GM18517 (cell line): ENCODE data around the gene NUDC.
"Not testable (repeated sequence)": the region's sequence is repeated elsewhere in the genome, so short reads cannot be mapped to it uniquely, and the experiment has no call there.

ENCODE experiments used
- ATAC-seq: cut with Tn5 transposase; IDR thresholded peaks from one replicate; pipeline ENCODE4 v1.9.1; 2021; ENCODE audit warnings: mild to moderate bottlenecking, moderate library complexity; ENCODE audit not compliant: unreplicated experiment

NUDC gene

DNA sequence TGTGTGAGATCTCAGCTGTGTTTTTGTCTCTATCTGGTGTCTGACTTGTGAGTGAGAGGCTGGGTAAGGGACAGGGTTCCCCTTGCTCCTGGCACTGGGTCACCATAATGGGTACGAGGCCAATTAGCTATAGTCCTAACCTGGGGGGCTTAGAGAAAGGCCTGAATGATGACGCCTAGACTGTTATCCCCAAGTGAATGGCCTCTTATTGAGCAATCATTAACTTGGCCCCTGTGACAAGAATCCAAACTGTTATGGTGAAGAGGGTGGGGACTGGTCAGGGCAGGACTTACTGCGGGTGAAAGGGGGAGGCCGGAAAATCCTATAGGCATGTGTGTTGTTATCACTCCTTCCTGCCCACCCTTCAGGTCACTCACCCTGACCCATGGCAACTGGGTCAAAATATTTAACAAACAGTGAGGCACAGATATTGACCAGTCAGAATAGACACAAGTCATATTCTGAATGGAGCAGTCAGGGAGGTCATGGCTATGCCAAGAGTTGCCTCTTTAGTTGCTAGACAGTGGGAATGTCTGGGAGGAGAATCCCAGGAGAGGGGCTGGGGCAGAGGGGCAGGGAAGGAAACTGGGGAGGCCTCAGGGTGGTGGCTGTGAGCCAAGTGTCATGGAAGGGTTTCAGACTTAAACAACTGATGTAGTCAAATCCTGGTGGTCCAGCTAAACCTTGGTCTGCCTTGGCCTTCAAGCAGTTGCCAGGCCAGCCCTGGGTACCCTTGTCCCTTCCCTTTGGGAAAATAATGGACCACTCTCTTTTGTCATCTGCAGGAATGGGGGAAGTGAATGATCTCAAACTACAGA, 11.0 kb upstream of the NUDC start:
- no peak for ATAC-seq

DNA sequence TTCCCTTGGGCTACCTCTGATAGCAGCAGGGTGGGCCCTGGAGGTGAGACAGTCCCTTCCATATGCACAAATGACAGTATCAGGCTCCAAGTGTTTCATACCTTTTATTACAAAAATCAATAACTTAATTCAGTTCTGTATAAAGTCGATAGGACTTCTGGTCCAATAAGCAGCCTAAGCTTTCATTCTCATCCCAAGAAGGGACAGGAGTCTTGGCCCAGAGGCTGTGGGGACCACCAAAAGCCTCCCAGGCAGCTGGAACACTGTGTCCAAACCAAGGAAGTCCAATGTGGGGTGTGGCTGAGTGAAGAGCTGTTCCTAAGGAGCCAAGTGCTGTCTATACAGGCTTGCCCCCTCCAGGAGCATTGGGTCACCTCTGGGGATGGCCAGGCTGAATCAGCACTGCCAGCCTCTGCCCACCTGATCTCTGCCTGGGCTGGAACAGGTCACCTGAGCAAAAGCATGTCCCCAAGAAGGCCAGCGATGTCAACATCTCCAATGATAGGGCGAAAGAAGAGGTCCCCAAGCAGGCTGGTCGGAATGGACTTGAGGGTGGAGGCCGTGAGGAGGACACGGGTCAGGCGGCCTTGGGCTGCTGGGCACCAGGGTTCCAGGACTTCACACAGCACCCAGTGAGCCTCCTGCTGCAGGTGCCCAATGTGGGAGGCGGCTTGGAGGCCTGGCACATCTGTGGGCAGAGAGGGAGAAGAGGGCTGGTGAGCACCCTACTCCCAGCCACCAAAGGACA, 10.0 kb upstream of the NUDC start:
- ATAC-seq = no peak

DNA sequence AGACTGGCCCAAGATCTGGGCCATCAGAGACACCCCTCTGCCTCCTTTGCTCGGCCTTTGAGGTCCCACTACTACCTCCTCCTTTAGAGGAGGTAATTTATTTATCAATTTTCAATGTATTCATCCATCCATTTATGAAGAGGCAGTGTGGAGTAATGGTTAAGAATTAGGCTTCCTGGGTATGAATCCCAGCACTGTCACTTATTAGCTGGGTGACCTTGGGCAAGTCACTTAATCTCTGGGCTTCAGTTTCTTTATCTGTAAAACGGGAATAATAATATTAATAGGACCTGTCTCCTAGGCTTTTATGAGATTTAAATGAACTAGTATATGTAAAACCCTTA, 9.4 kb upstream of the NUDC start:
- no peak for ATAC-seq

DNA sequence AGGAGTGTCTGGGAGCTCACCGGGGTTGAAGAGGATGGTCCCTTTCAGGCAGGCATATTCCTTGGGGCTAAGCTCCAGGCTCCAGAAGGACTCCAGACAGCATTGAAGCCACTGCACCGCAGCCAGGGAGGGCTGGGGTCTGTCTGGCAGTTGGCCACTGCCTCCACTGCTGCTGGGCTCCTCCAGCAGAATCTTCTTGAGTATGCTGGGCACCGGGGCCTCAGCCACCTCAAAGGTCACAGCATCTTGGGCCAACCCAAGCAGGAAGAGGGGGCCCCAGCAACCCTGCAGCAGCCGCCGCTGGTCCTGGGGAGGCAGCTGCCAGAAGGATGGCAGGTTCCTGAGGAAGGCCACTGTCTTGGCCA, 8.2 kb upstream of the NUDC start:
- ATAC-seq = no peak

DNA sequence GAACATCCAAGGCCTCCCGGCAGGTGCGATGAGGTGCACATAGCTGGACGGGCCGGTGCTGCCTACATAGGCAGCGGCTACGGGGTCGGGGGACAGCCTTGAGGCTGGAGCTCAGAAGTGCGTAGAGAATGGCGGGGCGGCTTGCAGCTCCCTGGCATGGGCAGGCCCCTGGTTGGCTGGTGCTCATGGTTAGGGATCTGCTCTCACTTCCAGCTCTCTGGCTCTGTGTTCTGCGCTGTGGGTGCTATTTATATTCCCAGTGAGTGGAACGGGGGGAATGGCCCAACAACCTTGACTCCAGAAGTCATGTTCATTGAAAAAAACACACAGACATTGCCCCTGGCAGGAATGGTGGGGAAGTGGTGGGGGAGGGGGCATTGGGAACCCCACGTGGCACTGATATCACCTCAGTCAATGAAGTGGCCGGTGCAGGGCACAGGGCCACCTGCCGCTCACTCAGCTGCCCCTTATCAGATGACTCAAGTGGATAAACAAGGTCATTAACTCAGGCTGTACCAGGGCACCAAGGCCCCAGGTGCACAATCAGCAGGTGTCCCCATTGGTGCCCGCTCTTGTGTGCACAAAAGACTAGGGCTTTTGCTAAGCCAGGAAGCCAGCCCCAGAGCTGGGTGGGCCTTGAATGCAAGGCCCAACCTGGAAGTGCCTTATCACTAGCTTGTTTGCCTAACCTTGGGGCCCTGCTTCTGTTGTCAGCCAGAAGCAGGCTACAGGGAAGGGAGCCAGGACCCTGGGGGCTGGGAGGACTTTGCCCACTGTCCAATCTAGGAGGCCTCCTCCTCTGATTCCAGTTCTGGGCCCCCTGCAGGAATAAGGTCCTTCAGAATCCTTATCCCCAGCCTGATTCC, 7.6 kb upstream of the NUDC start, which contains the start of gene NR0B2:
TSS of gene NR0B2 (minus strand) at position 222 of the 866 bp plus-strand sequence. CDS start at position 187, 35 bp downstream.
- ATAC-seq = no peak

DNA sequence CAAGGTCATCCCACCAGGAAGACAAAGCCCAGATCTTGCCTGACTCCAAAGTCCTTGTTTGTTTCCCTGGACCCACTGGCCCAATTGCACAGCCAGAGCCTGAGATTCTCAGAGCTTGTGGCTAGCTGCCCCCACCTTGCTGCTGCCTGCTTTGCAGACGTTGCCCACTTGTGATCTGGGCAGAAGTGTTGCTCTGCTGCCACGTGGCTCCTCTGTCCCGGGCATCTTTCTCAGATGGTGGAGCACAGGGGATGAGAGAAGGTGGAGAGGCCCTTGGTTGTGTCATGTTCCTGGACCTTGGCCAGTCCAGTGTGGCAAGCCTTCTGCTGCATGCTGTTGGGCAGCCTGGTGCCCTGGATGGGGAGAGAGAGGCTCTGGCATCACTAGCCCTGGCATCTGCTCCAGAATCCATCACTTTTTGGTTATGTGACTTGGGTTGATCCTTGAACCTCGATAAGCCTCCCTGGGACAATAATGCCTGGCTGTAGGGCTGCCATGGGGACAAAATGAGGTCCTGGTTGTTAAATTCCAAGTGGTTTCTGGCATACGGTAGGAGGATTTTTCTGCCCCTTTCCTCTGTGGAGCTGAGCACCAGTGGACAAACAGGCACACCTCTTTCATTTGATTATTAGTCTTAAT, 6.2 kb upstream of the NUDC start:
- ATAC-seq = no peak

DNA sequence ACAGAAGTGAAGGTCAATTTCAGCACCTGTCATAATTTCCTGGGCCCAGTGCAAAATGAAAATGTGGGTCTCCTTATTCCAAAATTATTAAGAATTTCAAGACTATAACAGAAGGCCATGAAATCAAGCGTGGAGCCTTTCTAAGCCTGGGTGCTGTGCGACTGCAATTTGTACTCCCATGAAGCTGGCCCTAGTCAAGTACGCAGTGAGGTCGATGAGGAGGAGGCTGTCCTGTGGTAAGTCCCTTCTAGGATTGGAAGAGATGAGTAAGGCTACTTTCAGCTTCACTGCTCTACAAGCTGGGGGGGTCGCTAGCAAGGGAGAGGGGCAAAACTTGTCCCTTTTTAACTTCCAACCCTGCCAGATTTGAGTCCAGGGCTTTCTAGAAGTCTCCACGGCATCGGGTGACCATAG, 410 bp upstream of the NUDC start:
- ATAC-seq = no peak

DNA sequence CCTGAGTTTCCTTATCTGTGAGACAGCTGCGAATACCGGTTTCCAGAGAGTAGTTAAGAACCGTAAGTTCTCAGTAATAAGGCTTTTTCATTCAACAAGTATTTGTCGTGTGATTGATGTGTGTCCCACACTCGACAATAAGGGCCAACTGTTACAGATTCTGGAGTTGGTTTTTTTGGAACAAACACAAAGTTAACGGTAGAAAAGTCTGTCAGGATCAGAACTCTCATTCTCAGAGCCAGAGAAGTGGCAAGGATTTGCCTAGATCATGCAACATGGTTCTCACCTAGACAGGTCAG, 837 bp downstream of the NUDC start:
- ATAC-seq = no peak

DNA sequence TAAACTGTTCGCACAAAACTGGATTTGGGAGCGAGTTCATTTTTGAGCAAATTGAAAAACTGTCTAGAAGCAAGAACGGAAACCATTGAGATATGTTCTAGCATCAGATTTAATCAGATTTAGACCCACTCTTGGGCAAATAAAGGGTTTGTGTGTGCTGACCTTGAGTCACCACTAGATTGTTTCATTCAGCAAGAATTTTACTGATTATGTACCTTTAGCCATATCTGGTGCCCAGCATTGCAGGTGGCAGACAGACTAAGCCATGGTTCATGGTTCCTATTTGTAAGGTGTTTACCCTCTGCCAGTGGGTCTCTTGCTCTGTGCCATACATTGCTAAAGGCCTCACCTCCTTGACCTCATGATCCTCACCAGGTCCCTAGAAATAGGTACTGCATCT, 1.4 kb downstream of the NUDC start:
- ATAC-seq = no peak

DNA sequence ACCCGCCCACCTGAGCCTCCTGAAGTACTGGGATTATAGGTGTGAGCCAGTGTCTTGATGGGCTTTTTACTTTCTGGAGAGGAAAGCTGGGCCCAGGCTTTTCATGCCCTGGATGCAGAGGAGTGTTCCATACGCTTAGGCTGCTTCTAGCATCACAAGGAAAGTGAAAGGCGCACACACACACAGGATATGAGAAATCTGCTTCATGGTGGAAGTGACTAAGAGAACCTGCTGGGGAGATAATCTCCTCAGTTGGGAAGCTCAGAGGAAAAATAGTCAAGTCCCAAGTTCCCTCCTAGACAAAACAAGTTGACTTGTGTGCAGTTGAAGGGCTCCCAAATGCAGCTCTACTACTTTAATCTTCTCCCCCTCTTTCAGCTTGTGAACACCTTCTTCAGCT, 2.2 kb downstream of the NUDC start:
- no peak for ATAC-seq

DNA sequence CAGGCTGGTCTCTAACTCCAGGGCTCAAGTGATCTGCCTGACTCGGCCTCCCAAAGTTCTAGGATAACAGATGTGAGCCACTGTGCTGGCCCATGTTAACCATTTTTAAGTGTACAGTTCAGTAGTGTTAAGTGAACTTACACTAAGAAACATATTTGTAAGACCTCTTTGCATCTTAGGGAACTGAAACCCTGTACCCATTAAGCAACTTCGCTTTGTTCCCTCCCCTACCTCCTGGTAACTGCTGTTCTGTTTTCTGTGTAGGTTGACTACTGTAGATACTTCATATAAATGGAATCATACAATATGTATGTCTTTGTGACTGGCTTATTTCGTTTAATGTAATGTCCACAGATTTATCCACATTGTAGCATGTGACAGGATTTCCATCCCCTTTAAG, 11.0 kb downstream of the NUDC start:
- ATAC-seq = no peak

DNA sequence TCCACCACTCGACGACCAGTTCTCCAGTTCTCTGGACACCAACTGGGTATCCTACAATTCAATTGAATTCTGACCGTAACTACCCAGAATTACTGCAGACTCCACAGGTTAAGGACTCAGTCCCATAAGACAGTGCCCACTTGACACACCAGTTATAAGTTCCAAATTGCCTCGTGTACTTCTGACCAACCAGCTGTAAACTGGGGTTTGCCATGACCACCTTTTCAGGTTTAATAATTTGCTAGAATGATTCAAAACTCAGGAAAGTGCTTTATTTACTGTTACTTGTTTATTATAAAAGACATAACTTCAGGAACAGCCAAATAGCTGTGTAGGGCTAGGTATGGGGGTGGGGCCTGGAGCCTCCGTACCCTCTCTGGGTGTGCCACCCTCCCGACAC, 15.3 kb downstream of the NUDC start:
- no peak for ATAC-seq

DNA sequence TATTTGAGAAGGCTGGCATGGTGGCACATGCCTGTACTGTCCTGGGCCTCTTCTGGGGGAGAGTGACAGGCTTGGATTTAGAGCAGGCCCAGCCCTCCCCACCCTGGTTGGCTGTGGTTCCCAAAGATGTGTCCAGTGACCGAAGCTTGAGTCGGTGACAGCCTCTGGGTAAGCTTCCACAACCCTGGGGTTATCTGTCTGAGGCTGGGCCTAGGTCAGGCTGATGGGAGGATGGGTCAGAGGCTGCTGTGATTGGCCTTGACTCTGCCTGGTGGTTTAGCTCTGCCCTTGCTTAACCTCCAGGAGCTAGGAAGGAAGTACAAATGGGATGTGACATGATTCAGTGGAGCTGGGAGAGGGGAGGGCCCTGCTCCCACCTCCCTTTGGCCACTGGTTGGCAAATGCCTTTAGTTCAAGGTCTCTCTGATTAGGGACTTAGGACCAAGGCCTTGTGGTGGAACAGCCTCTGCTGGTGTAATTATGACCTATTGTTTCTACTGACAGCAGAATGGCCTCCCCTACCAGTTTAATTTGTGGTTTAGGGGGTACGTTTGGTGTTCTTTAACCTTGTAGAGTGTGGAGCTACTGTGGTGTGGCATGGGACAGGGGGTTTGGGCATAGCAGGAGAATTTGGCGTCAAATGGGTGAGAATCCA, 16.6 kb downstream of the NUDC start:
- no peak for ATAC-seq

DNA sequence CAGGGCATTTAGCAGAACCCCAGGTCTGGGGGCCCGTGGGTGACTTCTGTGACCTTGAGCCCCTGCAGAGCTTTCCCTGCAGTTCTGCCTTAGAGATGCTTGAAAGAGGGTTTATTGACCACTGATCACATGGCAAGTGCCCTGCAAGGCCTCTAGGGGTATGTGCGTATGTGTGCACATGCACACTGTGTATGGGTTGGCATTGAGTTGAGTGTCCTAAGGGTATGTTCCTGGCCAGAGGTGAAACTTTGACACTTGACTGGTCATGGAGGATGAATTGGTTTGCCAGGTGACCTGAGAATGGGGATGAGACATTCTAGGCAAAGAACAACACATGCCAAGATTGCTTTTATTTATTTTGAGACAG, 17.1 kb downstream of the NUDC start:
- ATAC-seq = no peak

DNA sequence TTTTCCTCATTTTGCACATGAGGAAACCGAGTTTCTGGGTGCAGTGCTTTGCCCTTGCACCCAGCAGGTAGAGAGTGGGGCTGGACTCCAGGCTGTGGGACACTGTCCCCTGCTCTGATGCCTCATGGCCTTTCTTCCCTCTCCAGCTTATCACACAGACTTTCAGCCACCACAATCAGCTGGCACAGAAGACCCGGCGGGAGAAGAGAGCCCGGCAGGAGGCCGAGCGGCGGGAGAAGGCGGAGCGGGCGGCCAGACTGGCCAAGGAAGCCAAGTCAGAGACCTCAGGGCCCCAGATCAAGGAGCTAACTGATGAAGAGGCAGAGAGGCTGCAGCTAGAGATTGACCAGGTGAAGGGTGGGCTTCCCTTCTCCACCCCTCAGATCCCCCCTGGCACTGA, 19.8 kb downstream of the NUDC start:
- no peak for ATAC-seq

DNA sequence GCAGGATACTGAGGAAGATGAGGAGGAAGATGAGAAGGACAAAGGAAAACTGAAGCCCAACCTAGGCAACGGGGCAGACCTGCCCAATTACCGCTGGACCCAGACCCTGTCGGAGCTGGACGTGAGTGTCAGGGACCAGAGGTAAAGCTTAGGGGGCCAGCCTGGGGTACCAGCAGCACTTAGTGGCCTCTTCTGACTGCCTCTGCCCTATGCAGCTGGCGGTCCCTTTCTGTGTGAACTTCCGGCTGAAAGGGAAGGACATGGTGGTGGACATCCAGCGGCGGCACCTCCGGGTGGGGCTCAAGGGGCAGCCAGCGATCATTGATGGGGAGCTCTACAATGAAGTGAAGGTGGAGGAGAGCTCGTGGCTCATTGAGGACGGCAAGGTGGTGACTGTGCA, 21.1 kb downstream of the NUDC start:
- no peak for ATAC-seq

DNA sequence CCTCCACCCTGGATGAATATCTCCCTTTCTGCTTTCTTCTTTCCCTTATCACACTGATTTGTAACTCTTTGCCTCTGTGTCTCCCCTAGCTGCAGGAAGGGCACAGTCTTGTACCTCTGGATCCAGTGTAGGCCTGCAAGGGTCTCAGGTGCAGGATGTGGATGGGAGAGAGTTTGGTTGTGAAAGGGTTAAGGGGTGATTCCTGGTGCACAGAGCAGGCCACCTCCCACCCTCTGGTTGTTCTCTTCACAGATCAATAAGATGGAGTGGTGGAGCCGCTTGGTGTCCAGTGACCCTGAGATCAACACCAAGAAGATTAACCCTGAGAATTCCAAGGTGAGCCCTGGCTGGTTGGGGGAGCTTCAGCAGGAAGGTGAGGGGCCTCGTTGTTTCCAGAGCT, 23.6 kb downstream of the NUDC start:
- no peak for ATAC-seq

DNA sequence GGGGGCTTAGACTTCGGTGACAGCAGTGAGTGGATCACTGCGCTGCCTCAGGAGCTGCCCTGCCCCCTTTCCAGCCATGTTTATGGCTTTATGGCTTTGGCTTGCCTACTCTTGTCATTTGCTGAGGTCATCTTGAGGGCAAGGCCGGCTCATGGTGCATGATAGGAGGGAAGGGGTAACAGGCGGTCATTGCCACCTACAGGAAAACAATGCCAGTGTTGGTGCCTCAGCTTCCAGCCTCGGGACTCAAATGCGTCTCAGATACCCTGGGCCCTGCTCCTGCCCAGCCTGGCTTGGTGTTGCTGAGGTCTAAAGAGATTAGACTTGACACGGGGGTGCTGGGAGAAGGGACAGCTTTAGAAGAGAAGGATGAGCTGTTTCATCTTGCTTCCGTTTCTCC, 24.2 kb downstream of the NUDC start:
- ATAC-seq = no peak

DNA sequence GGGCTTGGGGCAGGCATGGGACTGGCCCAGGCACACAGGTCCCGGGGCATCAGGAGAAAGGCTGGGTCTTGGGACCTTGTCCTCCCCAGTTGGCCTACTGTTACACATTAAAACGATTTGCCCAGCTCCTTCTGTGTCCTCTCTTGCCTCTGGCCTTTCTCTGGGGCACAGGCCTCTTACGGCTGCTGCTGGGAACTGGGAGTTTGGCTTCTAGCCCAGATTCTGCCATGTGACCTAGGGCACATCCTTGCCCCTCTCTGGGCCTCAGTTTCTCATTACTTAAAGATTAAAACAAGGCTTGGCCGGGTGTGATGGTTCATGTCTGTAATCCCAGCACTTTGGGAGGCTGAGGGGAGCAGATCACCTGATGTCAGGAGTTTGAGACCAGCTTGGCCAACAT, 24.7 kb downstream of the NUDC start:
- no peak for ATAC-seq

DNA sequence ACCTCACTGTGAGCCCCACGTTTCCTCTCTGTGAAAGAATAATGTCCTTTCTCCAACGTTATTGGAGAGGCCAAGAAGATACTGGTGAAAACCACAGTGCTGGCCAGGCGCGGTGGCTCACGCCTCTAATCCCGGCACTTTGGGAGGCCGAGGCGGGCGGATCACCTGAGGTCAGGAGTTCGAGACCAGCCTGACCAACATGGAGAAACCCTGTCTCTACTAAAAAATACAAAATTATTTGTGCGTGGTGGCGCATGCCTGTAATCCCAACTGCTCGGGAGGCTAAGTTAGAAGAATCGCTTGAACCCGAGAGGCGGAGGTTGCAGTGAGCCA, 27.1 kb downstream of the NUDC start:
- not testable (repeated sequence) for ATAC-seq
